Heart left ventricle (tissue), 16 donors: Measurements from ENCODE around the gene NECTIN1. TPM values are rescaled to one million over a fixed set of nuclear protein-coding genes. Genes with fewer than 3 reads are reported as not detected.

ENCODE experiments used
- ATAC-seq, 4 donors: fragments of 200-7000 bp; cut with Tn5 transposase; one replicate each; pipeline ENCODE4 v1.9.1; 2020 to 2022; ENCODE audit warnings: moderate library complexity in 4 of 4, mild to moderate bottlenecking in 3 of 4, moderate number of reproducible peaks in 1 of 4
- DNase-seq, 5 donors: peaks; one replicate each; pipeline ENCODE4 v3.0.0-alpha.2; 2020
- H3K27ac ChIP-seq, 12 donors: fragments of 200-600 bp; sonication (generic) in 4 of 12; one replicate each; pipeline versions ENCODE4 v1.5.0 to v1.8.0; 2016 to 2022; ENCODE audit warnings: mild to moderate bottlenecking in 2 of 12
- H3K27me3 ChIP-seq, 9 donors: fragments of 200-600 bp; sonication (generic) in 2 of 9; one replicate each; pipeline versions ENCODE4 v1.5.1 to v1.8.0; 2016 to 2022; ENCODE audit warnings: mild to moderate bottlenecking in 3 of 9
- H3K36me3 ChIP-seq, 9 donors: fragments of 200-600 bp; sonication (generic) in 2 of 9; one replicate each; pipeline versions ENCODE4 v1.5.0 to v1.8.0; 2018 to 2022; ENCODE audit warnings: mild to moderate bottlenecking in 2 of 9
- H3K4me1 ChIP-seq, 12 donors: fragments of 200-600 bp; sonication (generic) in 4 of 12; one replicate each; pipeline versions ENCODE4 v1.5.0 to v1.8.0; 2016 to 2022; ENCODE audit warnings: mild to moderate bottlenecking in 3 of 12
- H3K4me3 ChIP-seq, 12 donors: fragments of 200-600 bp; sonication (generic) in 4 of 12; one replicate each; pipeline versions ENCODE4 v1.5.0 to v1.8.0; 2017 to 2022; ENCODE audit warnings: mild to moderate bottlenecking in 9 of 12, moderate library complexity in 4 of 12
- H3K9me3 ChIP-seq, 12 donors: fragments of 200-600 bp; sonication (generic) in 4 of 12; one replicate each; pipeline versions ENCODE4 v1.5.0 to v1.8.0; 2016 to 2022; ENCODE audit warnings: mild to moderate bottlenecking in 1 of 12
- CTCF ChIP-seq, 12 donors: fragments of 200-600 bp; sonication (generic) in 4 of 12; IDR thresholded peaks; one replicate each; pipeline versions ENCODE4 v1.5.0 to v1.8.0; 2018 to 2022; ENCODE audit warnings: antibody characterized with exemption in 12 of 12, mild to moderate bottlenecking in 5 of 12
- POLR2A ChIP-seq, 2 donors: fragments of 450-650 bp; IDR thresholded peaks; one replicate each; pipeline ENCODE4 v1.6.1; 2017; ENCODE audit warnings: antibody characterized with exemption in 2 of 2, mild to moderate bottlenecking in 2 of 2, moderate library complexity in 2 of 2
- WGBS, 4 donors: extraction: QIAGEN DNeasy Blood & Tissue Kit in 2 of 4; methylation state at CpG; one replicate each; pipeline versions ENCODE4 v1.1.5 to v1.1.7; 2013 to 2018; 5-methylcytosine and 5-hydroxymethylcytosine counted together
- intact Hi-C, 10 donors: fragments of 100-400 bp; cut with DNase I; formaldehyde crosslinking; loops; one replicate each; pipeline versions ENCODE4 v1.11.1 to v1.14.2; 2022
- polyA plus RNA-seq, 2 donors: library from polyadenylated mRNA; stranded (reverse); fragments of 200-250 nt; gene quantifications; one replicate each; pipeline ENCODE4 v1.2.3, GENCODE V29; 2013
- total RNA-seq, 9 donors: library from RNA; depleted of rRNA in 2 of 9; stranded (reverse); fragments of >200 nt in 2 of 9; fragmentation: NEBNext Ultra II Directional in 3 of 9; extraction: Animal tissue kit (Norgen Biotek cat#: 25700) in 3 of 9; gene quantifications; one replicate each; pipeline versions ENCODE4 v1.1.0 to v1.2.4, GENCODE V29; 2016 to 2023
- donor health status: ischemic (EF 13 %, LVEDD 7.1; RV severe dilation, severe dysfunction).
- donor health status: healthy with polysubstance abuse.
- donor health status: DM: no; HTN: yes; CAD: no.
- donor health status: DM: no; HTN: no; CAD: no.
- donor health status: ischemic (EF 25% LVEDD 6.9; RV normal size, moderate dysfunction).
- donor health status: ischemic (EF 25% LVEDD 5.7; RV mildly dilated, moderate dysfunction).
- donor health status: healthy.
- donor health status: DM: yes; HTN: yes; CAD: no.
- donor health status: ischemic (EF 35%, LVEDD 5.7; RV mildly dilated, moderate dysfunction).
- donor health status: nonischemic (EF 11% LVEDD 7.7; RV severe dilation, severe dysfunction).
- donor health status: DM: yes; HTN: yes; CAD: no.
- donor health status: PGD.
- donor health status: ischemic (EF 29% LVEDD 5.4; RV normal size, mild dysfunction).
- donor health status: nonischemic (EF 23%, LVEDD 6.1; RV moderate dilation, normal function).

Gene NECTIN1
- total and polyA plus RNA-seq, 11 donors: 5.8 to 28.6 (median 18.5) TPM

- DNase-seq (no peak), ATAC-seq (no peak)
- 79 to 87% (median 82%) methylated on average over 3 of the region's 3 CpGs for WGBS, 4 donors
- Histone ChIP-seq H3K9me3 (no peaks in the 10 kb centered on the region), H3K36me3 (no peaks in the 10 kb centered on the region), H3K27ac (peak overlapping the region in 3 of 12 donors; percentile 25 to 73 (median 44)), H3K27me3 (no peaks in the 10 kb centered on the region), H3K4me1 (peaks cover 12 to 51% (median 29%) of the 10 kb centered on the region in 12 donors), H3K4me3 (no peak overlapping the region)
- intact Hi-C loops: no loop called here
- no peak for TF ChIP-seq CTCF (IDR thresholded peaks at IDR 0.05)
- TF ChIP-seq POLR2A (IDR thresholded peaks at IDR 0.05): no peak
These were observed 31.6 kb downstream of the NECTIN1 start for GRCh38 chr11:119697445-119697844.

GRCh38 chr11:119696378-119697222 lies 32.4 kb downstream of the NECTIN1 start:
- H3K27me3 ChIP-seq: no peaks in the 10 kb centered on the region
- ATAC-seq (no peak), DNase-seq (no peak)
- WGBS, 4 donors: 89 to 94% (median 92%) methylated on average over 15 to 20 of the region's 20 CpGs
- peaks cover 12 to 46% (median 26%) of the 10 kb centered on the region in 12 donors for H3K4me1 ChIP-seq
- H3K27ac ChIP-seq: peak overlapping the region in 2 of 12 donors; percentile 7 to 18
- intact Hi-C loops: no loop called here
- H3K36me3 ChIP-seq: no peaks in the 10 kb centered on the region
- TF ChIP-seq CTCF (IDR thresholded peaks at IDR 0.05) (no peak), POLR2A (IDR thresholded peaks at IDR 0.05) (no peak)
- H3K9me3 ChIP-seq: no peaks in the 10 kb centered on the region
- H3K4me3 ChIP-seq: no peak overlapping the region

- 79 to 91% (median 85%) methylated on average over 3 of the region's 3 CpGs for WGBS, 4 donors
- Histone ChIP-seq H3K9me3 (no peaks in the 10 kb centered on the region), H3K4me3 (no peak overlapping the region), H3K27ac (no peak overlapping the region), H3K36me3 (no peaks in the 10 kb centered on the region), H3K4me1 (peaks cover 6 to 31% (median 14%) of the 10 kb centered on the region in 12 donors), H3K27me3 (no peaks in the 10 kb centered on the region)
- ATAC-seq (no peak), DNase-seq (no peak)
- intact Hi-C loops: no loop called here
- no peak for TF ChIP-seq CTCF (IDR thresholded peaks at IDR 0.05)
- no peak for TF ChIP-seq POLR2A (IDR thresholded peaks at IDR 0.05)
These were observed 34.7 kb downstream of the NECTIN1 start for GRCh38 chr11:119694334-119694733.

- WGBS, 4 donors: 76 to 84% (median 79%) methylated on average over 7 of the region's 7 CpGs
- TF ChIP-seq CTCF (IDR thresholded peaks at IDR 0.05) (no peak), POLR2A (IDR thresholded peaks at IDR 0.05) (no peak)
- H3K36me3 ChIP-seq: no peaks in the 10 kb centered on the region
- DNase-seq (no peak), ATAC-seq (no peak)
- no peak overlapping the region for H3K27ac ChIP-seq
- H3K9me3 ChIP-seq: no peaks in the 10 kb centered on the region
- intact Hi-C loops: no loop called here
- H3K4me3 ChIP-seq: no peak overlapping the region
- H3K4me1 ChIP-seq: peaks cover 0 to 21% (median 6%) of the 10 kb centered on the region in 12 donors
- H3K27me3 ChIP-seq: no peaks in the 10 kb centered on the region
These were observed 35.7 kb downstream of the NECTIN1 start for GRCh38 chr11:119693253-119693815.
